IPS DF 6.9 (cell line): Measurements from ENCODE around the gene SPATA17.

Experiments used
- DNase-seq: peaks from one replicate; pipeline ENCODE4 v3.0.0-alpha.2; 2013; ENCODE audit warnings: low read depth, low spot score
- H3K27ac ChIP-seq: one replicate; pipeline ENCODE4 v1.5.1; 2013; ENCODE audit warnings: low read length, control low read depth
- H3K27me3 ChIP-seq: 2 replicates; pipeline ENCODE4 v1.6.1; 2013; ENCODE audit warnings: mild to moderate bottlenecking, low read length; ENCODE audit not compliant: control insufficient read depth, insufficient read depth
- H3K36me3 ChIP-seq: 2 replicates; pipeline ENCODE4 v1.6.1; 2013; ENCODE audit warnings: low read length; ENCODE audit not compliant: control insufficient read depth, insufficient read depth
- H3K4me1 ChIP-seq: 2 replicates; pipeline ENCODE4 v1.6.1; 2013; ENCODE audit warnings: low read length; ENCODE audit not compliant: control insufficient read depth, insufficient read depth
- H3K4me3 ChIP-seq: 2 replicates; pipeline ENCODE4 v1.5.1; 2013; ENCODE audit warnings: mild to moderate bottlenecking, low read length
- H3K9me3 ChIP-seq: 2 replicates; pipeline ENCODE4 v1.6.1; 2013; ENCODE audit warnings: low read length, inconsistent platforms; ENCODE audit not compliant: control insufficient read depth, insufficient read depth
- WGBS: extraction: QIAGEN DNeasy Blood & Tissue Kit; methylation state at CpG from one replicate; pipeline ENCODE4 v1.1.7; 2013; ENCODE audit warnings: mixed read lengths, missing lambda C conversion rate; ENCODE audit not compliant: insufficient read length, insufficient coverage; 5-methylcytosine and 5-hydroxymethylcytosine counted together

SPATA17 gene

GRCh38 chr1:217620814-217621213, 10.3 kb upstream of the SPATA17 start:
- peaks cover 4% of the 10 kb centered on the region; the same call in 1 of the 2 replicates for H3K36me3 ChIP-seq
- H3K9me3 ChIP-seq: no peaks in the 10 kb centered on the region
- DNase-seq: no peak
- WGBS: no CpG with 5 or more reads among the region's 4 CpGs
- no peak overlapping the region for H3K4me3 ChIP-seq
- no peaks in the 10 kb centered on the region for H3K27me3 ChIP-seq
- H3K4me1 ChIP-seq: no peaks in the 10 kb centered on the region; the same call in 1 of the 2 replicates
- H3K27ac ChIP-seq: no peak overlapping the region

- whole genome bisulfite sequencing: no CpG with 5 or more reads among the region's 3 CpGs
- peaks cover 4% of the 10 kb centered on the region; the same call in 1 of the 2 replicates for H3K36me3 ChIP-seq
- H3K27ac ChIP-seq: no peak overlapping the region
- no peaks in the 10 kb centered on the region for H3K27me3 ChIP-seq
- no peak for DNase-seq
- no peaks in the 10 kb centered on the region; the same call in 1 of the 2 replicates for H3K4me1 ChIP-seq
- no peaks in the 10 kb centered on the region for H3K9me3 ChIP-seq
- no peak overlapping the region for H3K4me3 ChIP-seq
Measured at GRCh38 chr1:217622042-217622441, 9.1 kb upstream of the SPATA17 start.

GRCh38 chr1:217626321-217626720, 4.8 kb upstream of the SPATA17 start:
- no peaks in the 10 kb centered on the region for H3K9me3 ChIP-seq
- no CpG with 5 or more reads among the region's 2 CpGs for WGBS
- H3K27ac ChIP-seq: no peak overlapping the region
- H3K4me3 ChIP-seq: no peak overlapping the region
- no peaks in the 10 kb centered on the region for H3K4me1 ChIP-seq
- H3K27me3 ChIP-seq: no peaks in the 10 kb centered on the region
- no peaks in the 10 kb centered on the region for H3K36me3 ChIP-seq
- DNase-seq: no peak

GRCh38 chr1:217627431-217627830, 3.7 kb upstream of the SPATA17 start:
- WGBS: no CpG with 5 or more reads among the region's 3 CpGs
- no peak overlapping the region for H3K4me3 ChIP-seq

GRCh38 chr1:217642455-217642854, 11.3 kb downstream of the SPATA17 start:
- Histone ChIP-seq H3K4me3 (no peak overlapping the region), H3K9me3 (no peaks in the 10 kb centered on the region), H3K36me3 (no peaks in the 10 kb centered on the region), H3K27ac (no peak overlapping the region), H3K4me1 (no peaks in the 10 kb centered on the region), H3K27me3 (no peaks in the 10 kb centered on the region)
- no CpG with 5 or more reads among the region's 6 CpGs for WGBS
- no peak for DNase-seq

More at GRCh38 chr1:217627431-217627830, 3.7 kb upstream of the SPATA17 start:
- H3K4me1 ChIP-seq: no peaks in the 10 kb centered on the region
- DNase-seq: no peak
- H3K36me3 ChIP-seq: no peaks in the 10 kb centered on the region
- H3K27ac ChIP-seq: no peak overlapping the region
- no peaks in the 10 kb centered on the region for H3K27me3 ChIP-seq
- H3K9me3 ChIP-seq: no peaks in the 10 kb centered on the region

GRCh38 chr1:217647791-217648190, 16.6 kb downstream of the SPATA17 start:
- Histone ChIP-seq H3K4me1 (no peaks in the 10 kb centered on the region), H3K36me3 (no peaks in the 10 kb centered on the region), H3K27ac (no peak overlapping the region), H3K27me3 (no peaks in the 10 kb centered on the region), H3K9me3 (no peaks in the 10 kb centered on the region), H3K4me3 (no peak overlapping the region)
- no CpG with 5 or more reads among the region's 13 CpGs for WGBS
- no peak for DNase-seq

- H3K4me3 ChIP-seq: no peak overlapping the region
- no CpG with 5 or more reads among the region's 4 CpGs for WGBS
- no peak for DNase-seq
- H3K27me3 ChIP-seq: no peaks in the 10 kb centered on the region
- no peaks in the 10 kb centered on the region for H3K9me3 ChIP-seq
- H3K4me1 ChIP-seq: no peaks in the 10 kb centered on the region
- H3K27ac ChIP-seq: no peak overlapping the region
- no peaks in the 10 kb centered on the region for H3K36me3 ChIP-seq
Measured at GRCh38 chr1:217650674-217651073, 19.5 kb downstream of the SPATA17 start.

GRCh38 chr1:217660353-217661062, 29.4 kb downstream of the SPATA17 start:
- DNase-seq: no peak

GRCh38 chr1:217661407-217661806, 30.3 kb downstream of the SPATA17 start:
- Histone ChIP-seq H3K27ac (no peak overlapping the region), H3K4me1 (no peaks in the 10 kb centered on the region), H3K4me3 (no peak overlapping the region)

More at GRCh38 chr1:217660353-217661062, 29.4 kb downstream of the SPATA17 start:
- H3K9me3 ChIP-seq: no peaks in the 10 kb centered on the region
- no peaks in the 10 kb centered on the region for H3K4me1 ChIP-seq
- no peaks in the 10 kb centered on the region for H3K36me3 ChIP-seq
- no peak overlapping the region for H3K27ac ChIP-seq
- no peaks in the 10 kb centered on the region for H3K27me3 ChIP-seq
- no peak overlapping the region for H3K4me3 ChIP-seq
- WGBS: no CpG with 5 or more reads among the region's 5 CpGs

GRCh38 chr1:217668351-217668940, 37.3 kb downstream of the SPATA17 start:
- WGBS: no CpG with 5 or more reads among the region's 2 CpGs

More at GRCh38 chr1:217661407-217661806, 30.3 kb downstream of the SPATA17 start:
- Histone ChIP-seq H3K27me3 (no peaks in the 10 kb centered on the region), H3K9me3 (no peaks in the 10 kb centered on the region), H3K36me3 (no peaks in the 10 kb centered on the region)
- DNase-seq: no peak

GRCh38 chr1:217673387-217673786, 42.2 kb downstream of the SPATA17 start:
- no peaks in the 10 kb centered on the region for H3K9me3 ChIP-seq
- no peak overlapping the region for H3K27ac ChIP-seq
- no peaks in the 10 kb centered on the region for H3K36me3 ChIP-seq
- no peaks in the 10 kb centered on the region; the same call in 1 of the 2 replicates for H3K4me1 ChIP-seq
- no peak for DNase-seq
- no CpG with 5 or more reads among the region's 2 CpGs for WGBS
- no peaks in the 10 kb centered on the region for H3K27me3 ChIP-seq
- no peak overlapping the region for H3K4me3 ChIP-seq

More at GRCh38 chr1:217668351-217668940, 37.3 kb downstream of the SPATA17 start:
- Histone ChIP-seq H3K36me3 (no peaks in the 10 kb centered on the region), H3K9me3 (no peaks in the 10 kb centered on the region), H3K27me3 (no peaks in the 10 kb centered on the region), H3K4me3 (no peak overlapping the region), H3K27ac (no peak overlapping the region), H3K4me1 (no peaks in the 10 kb centered on the region)
- no peak for DNase-seq
